Measurements from ENCODE around the gene NPS. TPM values are rescaled to one million over a fixed set of nuclear protein-coding genes. Genes with fewer than 3 reads are reported as not detected.

The NPS gene
- not detected in 2 replicates for total RNA-seq

GRCh38 chr10:127549009-127549408 is at the start of gene NPS:
Gene NPS (plus strand): TSS chr10:127549309. CDS start chr10:127549369, 60 bp downstream.

Other genes starting within 250 kb of the NPS start
- not detected in 2 replicates for gene FOXI2, start 187.9 kb downstream of the NPS start, total RNA-seq